Panc1 (cell line): ENCODE data around the gene IGLON5. TPM values are rescaled to one million over a fixed set of nuclear protein-coding genes. Genes with fewer than 3 reads are reported as not detected.

Experiments
- ATAC-seq: fragments of 200-7000 bp; cut with Tn5 transposase; 2 replicates; pipeline ENCODE4 v1.9.1; 2020; ENCODE audit warnings: mild to moderate bottlenecking, moderate library complexity
- BruUV-seq: library from RNA; stranded (reverse); fragments of 400-500 nt; replicated peaks from 2 replicates; lab custom pipeline; 2021; lab: Mats Ljungman, UMichigan
- CTCF ChIA-PET: fragments of 300-600 bp; sonication (Branson Sonifier 250); formaldehyde crosslinking; loops from one replicate; lab custom pipeline; 2022; ENCODE audit warnings: antibody characterized with exemption; lab: Charles Lee
- POLR2A ChIA-PET: fragments of 300-600 bp; sonication (Branson Sonifier 250); formaldehyde crosslinking; loops from one replicate; lab custom pipeline; 2022; ENCODE audit warnings: antibody characterized with exemption; lab: Charles Lee
- DNase-seq: peaks from one replicate; pipeline ENCODE4 v3.0.0-alpha.2; 2010; ENCODE audit warnings: low read depth, low spot score
- H3K27ac ChIP-seq: 2 replicates; pipeline ENCODE4 v1.5.1; 2011; ENCODE audit warnings: mild to moderate bottlenecking, low read length, inconsistent platforms
- H3K27me3 ChIP-seq: fragments of 200-500 bp; sonication (Bioruptor generic); 2 replicates; pipeline ENCODE4 v1.6.0; 2014; ENCODE audit warnings: low read length, inconsistent platforms; ENCODE audit not compliant: control insufficient read depth, insufficient read depth
- H3K36me3 ChIP-seq: fragments of 200-500 bp; sonication (Bioruptor generic); 2 replicates; pipeline ENCODE4 v1.5.1; 2014; ENCODE audit warnings: inconsistent platforms, mild to moderate bottlenecking, low read length, moderate library complexity; ENCODE audit not compliant: control insufficient read depth, insufficient read depth
- H3K4me1 ChIP-seq: 2 replicates; pipeline ENCODE4 v1.5.1; 2011; ENCODE audit warnings: inconsistent platforms, mild to moderate bottlenecking, low read length, moderate library complexity; ENCODE audit not compliant: control insufficient read depth, insufficient read depth
- H3K4me3 ChIP-seq, 2 experiments: 2 replicates each; pipeline ENCODE4 v1.5.1; 2011 to 2012; ENCODE audit warnings: low read depth in 2 of 2, low read length in 2 of 2, mild to moderate bottlenecking in 2 of 2, inconsistent platforms in 1 of 2, moderate library complexity in 1 of 2
- H3K9me3 ChIP-seq: fragments of 200-500 bp; sonication (Bioruptor generic); 2 replicates; pipeline ENCODE4 v1.5.1; 2014; ENCODE audit warnings: low read depth, mild to moderate bottlenecking, inconsistent platforms, low read length, moderate library complexity; ENCODE audit not compliant: control insufficient read depth, insufficient read depth
- POLR2AphosphoS5 ChIP-seq: IDR thresholded peaks from 2 replicates; pipeline ENCODE4 v1.6.1; 2012; ENCODE audit warnings: mild to moderate bottlenecking, low read depth, low read length, moderate library complexity
- REST ChIP-seq, 2 experiments: IDR thresholded peaks; 2 replicates each; pipeline ENCODE4 v1.6.1; 2011 to 2012; ENCODE audit warnings: low read depth in 2 of 2, control low read depth in 1 of 2, low read length in 1 of 2, mild to moderate bottlenecking in 1 of 2, moderate library complexity in 1 of 2; ENCODE audit not compliant: insufficient read depth in 1 of 2
- SIN3A ChIP-seq: IDR thresholded peaks from 2 replicates; pipeline ENCODE4 v1.6.1; 2012; ENCODE audit warnings: low read depth, mild to moderate bottlenecking, low read length, moderate library complexity, borderline replicate concordance; ENCODE audit not compliant: insufficient read depth
- TCF7L2 ChIP-seq: IDR thresholded peaks from 2 replicates; pipeline ENCODE4 v1.6.1; 2011; ENCODE audit warnings: mild to moderate bottlenecking, low read depth, low read length, inconsistent platforms
- in situ Hi-C: cut with HindIII; loops from 2 replicates; pipeline ENCODE4 v1.10.0; 2016; ENCODE audit warnings: low sequenced_read_pairs, low pct_unique_long_range_greater_than_20kb
- intact Hi-C: fragments of 100-400 bp; cut with micrococcal nuclease; formaldehyde crosslinking; loops from one replicate; pipeline ENCODE4 v1.10.0; 2022; ENCODE audit not compliant: unreplicated experiment
- total RNA-seq: library from RNA; stranded (reverse); gene quantifications from one replicate; pipeline ENCODE4 v1.2.1, GENCODE V29; 2021; ENCODE audit not compliant: unreplicated experiment
- TF ChIP-seq, protein P1 (sequence below): fragments of 450-650 bp; IDR thresholded peaks from 2 replicates; pipeline ENCODE4 v1.5.1; 2017; ENCODE audit warnings: mild to moderate bottlenecking

Gene IGLON5
- total RNA-seq, 1 experiment from 2014 or later: 0.13 TPM

GRCh38 chr19:51356159-51356801, 44.8 kb downstream of the IGLON5 start:
- in situ Hi-C loops: no loop called here
- ChIA-PET POLR2A (no interaction called here), CTCF (no interaction called here)

GRCh38 chr19:51357952-51358351, 46.5 kb downstream of the IGLON5 start:
- CTCF ChIA-PET: no interaction called here
- DNase-seq (no peak), ATAC-seq (no peak)
- Histone ChIP-seq H3K4me1 (no peaks in the 10 kb centered on the region), H3K36me3 (no peaks in the 10 kb centered on the region), H3K27me3 (no peaks in the 10 kb centered on the region), H3K9me3 (no peaks in the 10 kb centered on the region), H3K4me3 (no peak overlapping the region), H3K27ac (no peak overlapping the region)
- TF ChIP-seq POLR2AphosphoS5 (no peak), SIN3A (no peak), TCF7L2 (no peak), REST (IDR thresholded peaks at IDR 0.05; ENCODE audit: insufficient read depth in 1 of 2, low read depth in 2 of 2, low read length in 1 of 2) (no peak)
- TF ChIP-seq, protein P1, sequence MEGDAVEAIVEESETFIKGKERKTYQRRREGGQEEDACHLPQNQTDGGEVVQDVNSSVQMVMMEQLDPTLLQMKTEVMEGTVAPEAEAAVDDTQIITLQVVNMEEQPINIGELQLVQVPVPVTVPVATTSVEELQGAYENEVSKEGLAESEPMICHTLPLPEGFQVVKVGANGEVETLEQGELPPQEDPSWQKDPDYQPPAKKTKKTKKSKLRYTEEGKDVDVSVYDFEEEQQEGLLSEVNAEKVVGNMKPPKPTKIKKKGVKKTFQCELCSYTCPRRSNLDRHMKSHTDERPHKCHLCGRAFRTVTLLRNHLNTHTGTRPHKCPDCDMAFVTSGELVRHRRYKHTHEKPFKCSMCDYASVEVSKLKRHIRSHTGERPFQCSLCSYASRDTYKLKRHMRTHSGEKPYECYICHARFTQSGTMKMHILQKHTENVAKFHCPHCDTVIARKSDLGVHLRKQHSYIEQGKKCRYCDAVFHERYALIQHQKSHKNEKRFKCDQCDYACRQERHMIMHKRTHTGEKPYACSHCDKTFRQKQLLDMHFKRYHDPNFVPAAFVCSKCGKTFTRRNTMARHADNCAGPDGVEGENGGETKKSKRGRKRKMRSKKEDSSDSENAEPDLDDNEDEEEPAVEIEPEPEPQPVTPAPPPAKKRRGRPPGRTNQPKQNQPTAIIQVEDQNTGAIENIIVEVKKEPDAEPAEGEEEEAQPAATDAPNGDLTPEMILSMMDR: no peak
- intact Hi-C loops (no loop called here), in situ Hi-C loops (no loop called here)
- no TSS peak for BruUV-seq
- POLR2A ChIA-PET: no interaction called here

More at GRCh38 chr19:51356159-51356801, 44.8 kb downstream of the IGLON5 start:
- Histone ChIP-seq H3K27me3 (no peaks in the 10 kb centered on the region), H3K27ac (no peak overlapping the region), H3K36me3 (no peaks in the 10 kb centered on the region), H3K4me1 (no peaks in the 10 kb centered on the region), H3K9me3 (no peaks in the 10 kb centered on the region), H3K4me3 (no peak overlapping the region)
- TF ChIP-seq SIN3A (no peak), POLR2AphosphoS5 (no peak), REST (IDR thresholded peaks at IDR 0.05; ENCODE audit: insufficient read depth in 1 of 2, low read depth in 2 of 2, low read length in 1 of 2) (no peak), TCF7L2 (no peak)
- TF ChIP-seq, protein P1: no peak
- no peak for ATAC-seq
- no peak for DNase-seq
- intact Hi-C loops: no loop called here
- BruUV-seq: no TSS peak
